T-helper 2 cell treated with Interferon-gamma antibody and Interleukin-4, amounts not matched to agents 5 μg/mL and 100 μg/mL, for 36 hours (primary cell): ENCODE data around the gene OXT.

Source experiments
- DNase-seq: peaks from one replicate; pipeline ENCODE4 v3.0.0; 2021; ENCODE audit warnings: low spot score
- H3K27ac Mint-ChIP-seq: one replicate; pipeline ENCODE4 v1.8.0; 2021; ENCODE audit warnings: mild to moderate bottlenecking, mixed read lengths
- H3K27me3 Mint-ChIP-seq: one replicate; pipeline ENCODE4 v1.8.0; 2021; ENCODE audit warnings: low read depth, mixed read lengths
- H3K36me3 Mint-ChIP-seq: one replicate; pipeline ENCODE4 v1.8.0; 2021; ENCODE audit warnings: low read depth, mixed read lengths
- H3K4me1 Mint-ChIP-seq: one replicate; pipeline ENCODE4 v1.8.0; 2021; ENCODE audit warnings: low read depth, mixed read lengths
- H3K4me3 Mint-ChIP-seq: one replicate; pipeline ENCODE4 v1.8.0; 2022; ENCODE audit warnings: mild to moderate bottlenecking, moderate library complexity, mixed read lengths
- H3K9me3 Mint-ChIP-seq: one replicate; pipeline ENCODE4 v1.8.0; 2021; ENCODE audit warnings: mixed read lengths

The OXT gene

DNA sequence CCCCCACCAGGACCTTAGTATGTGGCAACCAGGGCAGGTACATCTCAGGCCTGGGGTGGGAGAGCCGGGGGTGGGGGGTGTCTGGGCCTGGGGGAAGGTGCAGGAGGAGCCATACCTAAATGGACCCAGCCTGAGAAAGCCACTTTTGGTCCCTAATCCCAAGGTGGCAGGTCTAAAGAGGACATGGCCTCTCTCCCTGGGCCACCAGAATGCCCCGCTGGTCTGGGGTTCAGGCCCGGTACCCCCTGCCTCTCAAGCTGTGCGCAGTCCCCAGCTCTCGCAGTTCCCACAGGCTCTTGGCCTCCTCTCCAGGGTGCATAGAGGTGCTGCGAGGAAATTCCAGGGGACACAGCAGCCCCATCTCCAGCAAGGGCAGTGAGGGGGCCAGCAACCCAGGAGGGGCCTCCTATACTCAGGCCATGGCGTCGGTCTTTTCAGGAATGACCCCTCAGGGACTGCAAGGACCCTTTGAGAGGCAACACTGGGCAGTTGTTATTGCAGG is 14.2 kb downstream of the OXT start:
- Mint-ChIP-seq H3K27ac (no peak overlapping the region), H3K27me3 (peaks cover 50% of the 10 kb centered on the region), H3K4me1 (peaks cover 12% of the 10 kb centered on the region), H3K4me3 (no peak overlapping the region), H3K36me3 (no peaks in the 10 kb centered on the region), H3K9me3 (no peaks in the 10 kb centered on the region)
- DNase-seq: no peak

DNA sequence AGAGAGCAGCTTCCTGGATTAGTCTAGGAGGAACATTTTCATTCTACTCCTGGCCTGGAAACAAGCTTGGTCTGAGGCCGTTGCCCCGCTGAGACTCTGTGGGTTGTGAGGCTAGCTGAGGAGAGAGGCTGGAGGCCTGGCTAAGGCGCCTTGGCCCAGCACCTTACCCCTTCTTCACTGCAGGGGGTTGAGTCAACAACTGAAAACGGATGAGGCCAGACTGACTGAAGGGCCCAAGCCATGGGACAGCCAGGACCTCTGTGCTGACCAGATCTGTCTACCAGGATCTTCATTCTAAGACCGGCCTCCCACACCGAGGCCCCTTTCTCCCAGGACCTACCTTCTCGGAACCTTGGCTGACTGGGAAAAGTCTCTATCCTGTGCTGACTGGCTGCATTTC is 16.6 kb downstream of the OXT start:
- Mint-ChIP-seq H3K4me3 (no peak overlapping the region), H3K36me3 (peaks cover 2% of the 10 kb centered on the region), H3K9me3 (no peaks in the 10 kb centered on the region), H3K4me1 (peaks cover 15% of the 10 kb centered on the region), H3K27ac (no peak overlapping the region), H3K27me3 (peaks cover 43% of the 10 kb centered on the region)
- no peak for DNase-seq

DNA sequence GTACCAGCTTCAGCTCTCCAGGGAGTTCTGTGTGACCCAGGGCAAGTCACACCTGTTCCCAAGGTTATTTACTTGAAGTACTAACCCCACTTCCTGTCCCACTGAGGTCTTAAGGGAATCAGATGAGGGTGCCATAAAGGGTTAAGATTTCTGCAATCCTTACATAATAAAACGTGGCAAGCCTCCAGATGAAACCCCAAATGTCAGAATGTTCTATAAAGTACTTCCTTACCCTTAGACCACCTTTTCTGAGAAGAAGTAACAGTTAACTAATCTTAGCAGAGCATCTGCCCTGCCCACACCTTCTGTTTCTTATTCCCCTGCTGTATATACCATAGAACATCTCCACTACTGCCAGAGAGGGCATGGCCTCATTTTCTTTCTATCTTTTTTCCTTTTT is 19.1 kb downstream of the OXT start:
- Mint-ChIP-seq H3K36me3 (peaks cover 2% of the 10 kb centered on the region), H3K9me3 (no peaks in the 10 kb centered on the region), H3K4me3 (no peak overlapping the region), H3K27ac (no peak overlapping the region), H3K27me3 (peaks cover 25% of the 10 kb centered on the region), H3K4me1 (peaks cover 16% of the 10 kb centered on the region)
- DNase-seq: no peak

GRCh38 chr20:3092611-3093379 is 21.4 kb downstream of the OXT start:
- peak overlapping the region; percentile 89 for H3K4me3 Mint-ChIP-seq
- H3K27ac Mint-ChIP-seq: peak overlapping the region; percentile 91
- peaks cover 2% of the 10 kb centered on the region for H3K36me3 Mint-ChIP-seq
- DNase-seq: peak; percentile 13
- H3K9me3 Mint-ChIP-seq: no peaks in the 10 kb centered on the region
- peaks cover 16% of the 10 kb centered on the region for H3K4me1 Mint-ChIP-seq
- H3K27me3 Mint-ChIP-seq: peaks cover 28% of the 10 kb centered on the region

GRCh38 chr20:3093861-3094361 is 22.5 kb downstream of the OXT start:
- Mint-ChIP-seq H3K36me3 (peaks cover 2% of the 10 kb centered on the region), H3K4me1 (peaks cover 15% of the 10 kb centered on the region), H3K4me3 (no peak overlapping the region), H3K9me3 (no peaks in the 10 kb centered on the region), H3K27me3 (peaks cover 24% of the 10 kb centered on the region), H3K27ac (no peak overlapping the region)
- DNase-seq: no peak

- Mint-ChIP-seq H3K4me3 (no peak overlapping the region), H3K27me3 (peaks cover 18% of the 10 kb centered on the region), H3K4me1 (peaks cover 15% of the 10 kb centered on the region), H3K36me3 (peaks cover 2% of the 10 kb centered on the region), H3K27ac (peak overlapping the region; percentile 1), H3K9me3 (no peaks in the 10 kb centered on the region)
- DNase-seq: no peak
Measured at GRCh38 chr20:3094848-3095629, 23.6 kb downstream of the OXT start.

DNA sequence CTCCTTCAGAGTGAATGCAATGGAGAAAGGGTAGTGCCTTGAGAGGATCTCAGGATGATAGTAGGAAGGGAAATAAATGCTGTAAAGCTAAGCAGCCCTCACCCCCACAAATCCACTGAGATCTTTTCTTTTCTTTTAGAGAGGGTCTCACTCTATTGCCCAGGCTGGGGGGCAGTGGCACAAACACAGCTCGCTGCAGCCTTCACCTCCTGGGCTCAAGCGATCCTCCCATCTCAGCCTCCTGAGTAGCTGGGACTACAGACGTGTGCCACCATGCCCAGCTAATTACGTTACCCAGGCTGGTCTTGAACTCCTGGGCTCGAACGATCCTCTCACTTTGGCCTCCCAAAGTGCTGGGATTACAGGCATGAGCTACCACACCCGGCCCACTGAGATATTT is 29.1 kb downstream of the OXT start:
- peaks cover 15% of the 10 kb centered on the region for H3K4me1 Mint-ChIP-seq
- DNase-seq: no peak
- H3K27ac Mint-ChIP-seq: no peak overlapping the region
- no peaks in the 10 kb centered on the region for H3K9me3 Mint-ChIP-seq
- no peaks in the 10 kb centered on the region for H3K36me3 Mint-ChIP-seq
- H3K4me3 Mint-ChIP-seq: no peak overlapping the region
- peaks cover 7% of the 10 kb centered on the region for H3K27me3 Mint-ChIP-seq

DNA sequence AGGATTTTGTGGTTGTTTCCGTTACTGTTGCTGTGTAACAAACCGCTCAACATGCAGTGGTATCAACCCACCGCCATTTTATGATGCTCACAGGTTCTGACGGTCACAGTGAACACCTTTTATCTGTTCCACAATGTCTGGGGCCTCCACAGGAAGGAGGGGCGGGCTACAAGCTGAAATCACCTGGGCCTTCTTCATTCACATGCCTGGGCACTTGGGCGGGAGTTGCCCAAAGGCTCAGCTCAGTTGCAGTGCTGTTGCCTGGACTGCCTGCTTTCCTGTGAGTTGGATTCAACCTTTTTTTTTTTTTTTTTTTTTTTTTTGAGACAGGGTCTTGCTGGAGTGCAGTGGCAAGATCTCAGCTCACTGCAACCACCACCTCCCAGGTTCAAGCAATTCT is 29.8 kb downstream of the OXT start:
- DNase-seq: no peak
- Mint-ChIP-seq H3K27ac (no peak overlapping the region), H3K4me3 (no peak overlapping the region), H3K9me3 (no peaks in the 10 kb centered on the region), H3K4me1 (peaks cover 15% of the 10 kb centered on the region), H3K36me3 (no peaks in the 10 kb centered on the region), H3K27me3 (peaks cover 4% of the 10 kb centered on the region)

- peak overlapping the region; percentile 52 for H3K4me3 Mint-ChIP-seq
- H3K27ac Mint-ChIP-seq: no peak overlapping the region
- DNase-seq: peak; percentile 42
- H3K27me3 Mint-ChIP-seq: peaks cover 4% of the 10 kb centered on the region
- H3K4me1 Mint-ChIP-seq: peaks cover 15% of the 10 kb centered on the region
- no peaks in the 10 kb centered on the region for H3K9me3 Mint-ChIP-seq
- no peaks in the 10 kb centered on the region for H3K36me3 Mint-ChIP-seq
Measured at GRCh38 chr20:3101737-3102574, 30.5 kb downstream of the OXT start.

DNA sequence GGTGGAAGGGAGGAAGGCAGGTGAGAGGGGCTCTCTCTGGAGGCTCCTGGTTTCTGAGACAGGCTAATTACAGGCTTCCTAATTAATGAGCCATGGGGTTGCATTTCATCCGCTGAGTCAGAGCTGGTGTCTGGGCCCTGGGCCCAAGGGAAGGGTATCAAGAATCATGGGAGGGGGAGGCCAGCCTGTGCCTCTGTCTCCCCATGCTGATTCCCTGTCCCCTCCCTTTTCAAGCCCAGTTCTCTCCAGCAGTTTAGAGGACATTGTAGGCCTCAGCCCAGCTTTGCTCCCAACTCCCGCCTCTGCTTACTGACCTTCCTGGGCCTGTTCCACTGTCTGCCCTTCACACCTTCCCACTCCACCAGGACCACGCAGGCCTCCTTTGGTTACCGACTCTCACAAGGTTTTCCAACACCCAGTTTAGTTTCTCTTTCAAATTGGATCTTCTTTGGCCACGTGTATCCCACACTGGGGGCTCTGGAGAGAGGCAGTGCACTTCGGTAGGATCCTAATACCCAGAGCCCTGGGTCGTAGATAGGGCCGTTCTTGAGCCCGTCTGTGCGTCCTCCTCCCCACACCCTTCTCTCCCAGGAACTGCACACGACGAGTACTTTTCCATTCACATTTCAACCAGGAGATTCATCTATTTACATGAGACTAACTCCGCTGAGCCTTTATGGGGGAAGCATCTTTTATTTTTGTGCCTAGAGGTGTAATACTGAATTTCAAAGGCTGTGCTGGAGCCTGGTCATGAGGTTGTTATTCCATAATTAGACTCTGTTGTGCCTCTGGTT is 31.4 kb downstream of the OXT start:
- peak overlapping the region; percentile 52 for H3K4me3 Mint-ChIP-seq
- no peak for DNase-seq
- peak overlapping the region; percentile 52 for H3K27ac Mint-ChIP-seq
- peaks cover 4% of the 10 kb centered on the region for H3K27me3 Mint-ChIP-seq
- no peaks in the 10 kb centered on the region for H3K36me3 Mint-ChIP-seq
- H3K9me3 Mint-ChIP-seq: no peaks in the 10 kb centered on the region
- peaks cover 15% of the 10 kb centered on the region for H3K4me1 Mint-ChIP-seq

DNA sequence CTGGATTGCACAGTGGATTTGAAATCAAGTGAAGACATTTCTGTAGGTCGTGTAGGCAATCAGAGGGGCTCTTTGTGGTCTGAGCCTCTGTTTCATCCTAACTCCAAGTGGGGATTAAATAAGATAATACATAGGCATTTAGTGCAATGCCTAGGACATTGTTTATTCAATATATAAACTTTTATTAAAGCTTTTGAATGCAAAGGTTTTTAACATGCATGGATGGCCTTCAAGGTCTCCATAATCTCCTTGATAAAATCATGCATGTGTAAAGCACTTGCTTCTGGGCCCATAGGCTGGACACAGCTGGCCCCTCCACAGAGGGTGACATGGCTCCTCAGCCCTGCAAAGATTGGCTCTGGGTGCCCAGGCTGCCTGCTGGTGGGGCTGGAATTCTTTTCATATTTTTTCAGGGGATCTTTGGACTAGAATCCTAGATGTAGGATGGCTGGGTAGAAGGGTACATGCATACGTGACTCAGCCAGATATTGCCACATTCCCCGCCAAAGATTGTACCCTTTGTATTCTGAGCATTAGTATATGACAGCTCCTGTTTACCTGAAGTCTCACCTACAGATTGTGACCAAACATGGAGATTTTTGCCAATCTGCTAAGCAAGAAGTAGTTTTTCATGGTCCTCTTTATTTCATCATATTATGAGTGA is 32.1 kb downstream of the OXT start:
- Mint-ChIP-seq H3K4me1 (peaks cover 15% of the 10 kb centered on the region), H3K4me3 (no peak overlapping the region), H3K27ac (no peak overlapping the region), H3K27me3 (peaks cover 4% of the 10 kb centered on the region), H3K36me3 (no peaks in the 10 kb centered on the region), H3K9me3 (no peaks in the 10 kb centered on the region)
- no peak for DNase-seq

DNA sequence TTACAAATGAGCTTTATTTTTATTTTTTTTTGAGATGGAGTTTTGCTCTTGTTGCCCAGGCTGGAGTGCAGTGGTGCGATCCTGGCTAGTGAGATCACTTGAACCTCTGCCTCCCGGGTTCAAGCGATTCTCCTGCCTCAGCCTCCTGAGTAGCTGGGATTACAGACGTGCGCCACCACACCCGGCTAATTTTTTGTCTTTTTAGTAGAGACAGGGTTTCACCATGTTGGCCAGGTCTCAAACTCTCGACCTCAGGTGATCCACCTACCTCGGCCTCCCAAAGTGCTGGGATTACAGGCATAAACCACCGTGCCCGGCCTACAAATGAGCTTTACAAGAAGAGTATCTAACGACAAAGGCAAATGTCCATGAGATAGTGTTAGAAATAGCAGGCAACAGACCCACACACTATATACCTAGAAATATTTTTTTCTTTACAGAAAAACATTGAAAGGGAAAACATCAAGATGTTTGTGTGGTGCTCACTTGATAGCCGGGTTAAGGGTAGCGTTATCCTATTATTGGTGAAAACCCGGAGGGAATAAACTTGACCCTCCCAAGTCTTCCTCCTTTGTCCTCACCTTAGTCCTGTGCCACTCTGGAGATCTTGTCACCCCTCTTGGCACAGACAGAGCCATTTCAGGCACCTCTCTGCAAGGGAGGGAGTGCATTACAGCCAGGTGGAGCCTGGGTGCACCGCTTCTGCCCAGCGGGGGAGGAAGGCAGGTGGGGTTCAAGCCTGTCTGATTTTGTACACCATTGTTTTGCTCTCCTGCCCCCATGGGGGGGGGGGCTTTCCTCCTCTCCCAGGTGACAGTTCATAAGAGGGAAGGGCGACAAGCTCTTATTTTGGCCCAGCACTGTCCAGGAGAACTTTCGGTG is 34.1 kb downstream of the OXT start:
- Mint-ChIP-seq H3K27me3 (peaks cover 4% of the 10 kb centered on the region), H3K4me1 (peaks cover 15% of the 10 kb centered on the region), H3K4me3 (no peak overlapping the region), H3K27ac (no peak overlapping the region), H3K36me3 (no peaks in the 10 kb centered on the region), H3K9me3 (no peaks in the 10 kb centered on the region)
- DNase-seq: no peak
